Measurements from ENCODE around the gene LTO1. TPM values are rescaled to one million over a fixed set of nuclear protein-coding genes. Genes with fewer than 3 reads are reported as not detected.
A peak's percentile ranks its signal among the peaks of the same experiment; 100 is the strongest.

LTO1 gene
- total and polyA plus RNA-seq, 4 donors: 11.2 to 36.6 (median 19.5) TPM

DNA sequence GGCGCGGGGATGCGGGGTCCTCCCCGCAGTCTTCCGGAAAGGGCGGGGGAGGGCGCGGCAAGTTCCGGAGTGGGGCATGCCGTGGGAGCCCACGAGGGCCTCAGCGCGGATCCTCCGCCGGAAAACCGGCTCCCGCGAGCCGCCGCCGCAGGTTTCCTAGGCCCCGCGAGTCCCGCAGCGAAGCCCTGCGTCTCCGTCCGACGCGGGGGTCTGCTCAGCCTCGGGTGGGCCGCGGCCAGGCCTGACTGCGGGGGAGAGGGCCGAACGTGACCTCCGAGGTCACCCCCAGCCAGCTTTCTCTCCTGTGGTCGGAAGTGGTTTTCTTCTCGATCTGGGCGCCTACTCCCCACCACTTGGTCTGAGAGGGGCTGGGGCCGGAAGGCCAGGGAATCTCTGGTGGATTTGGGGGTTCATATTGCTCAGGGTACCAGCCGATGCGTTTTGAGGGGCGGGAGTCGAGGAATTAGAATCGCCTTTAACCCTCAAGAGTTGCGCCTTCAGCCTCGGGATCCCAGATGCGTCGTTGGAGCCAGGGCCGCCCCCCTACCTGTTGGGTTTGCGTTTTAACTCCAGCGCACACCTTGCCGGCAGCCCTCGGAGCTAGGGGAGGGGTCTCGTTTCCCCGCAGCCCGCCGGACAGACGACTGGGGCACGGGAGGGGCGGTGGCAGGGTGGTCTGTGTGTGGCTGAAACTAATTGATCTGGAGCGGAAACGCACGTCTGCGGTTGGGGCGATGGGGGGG is 37.8 kb downstream of the LTO1 start:
- H3K27me3 ChIP-seq (ENCODE audit: control insufficient read depth, insufficient read depth, low read length): peaks cover 57% of the 10 kb centered on the region
- 4% methylated on average over 59 of the region's 67 CpGs for WGBS (ENCODE audit: insufficient coverage)
- no peaks in the 10 kb centered on the region for H3K36me3 ChIP-seq (ENCODE audit: control insufficient read depth, insufficient read depth, low read length)
- peak overlapping the region; percentile 45 for H3K4me3 ChIP-seq (ENCODE audit: low read depth, low read length)
- no peak overlapping the region for H3K27ac ChIP-seq (ENCODE audit: low read depth, low read length)
- peak in 1 of 6 donors; percentile 21 for DNase-seq (ENCODE audit: low read depth in 4 of 6, low spot score in 6 of 6)
- H3K9me3 ChIP-seq (ENCODE audit: control insufficient read depth, insufficient read depth, low read length): no peaks in the 10 kb centered on the region
- peaks cover 59% of the 10 kb centered on the region for H3K4me1 ChIP-seq (ENCODE audit: control insufficient read depth, insufficient read depth, low read length)

DNA sequence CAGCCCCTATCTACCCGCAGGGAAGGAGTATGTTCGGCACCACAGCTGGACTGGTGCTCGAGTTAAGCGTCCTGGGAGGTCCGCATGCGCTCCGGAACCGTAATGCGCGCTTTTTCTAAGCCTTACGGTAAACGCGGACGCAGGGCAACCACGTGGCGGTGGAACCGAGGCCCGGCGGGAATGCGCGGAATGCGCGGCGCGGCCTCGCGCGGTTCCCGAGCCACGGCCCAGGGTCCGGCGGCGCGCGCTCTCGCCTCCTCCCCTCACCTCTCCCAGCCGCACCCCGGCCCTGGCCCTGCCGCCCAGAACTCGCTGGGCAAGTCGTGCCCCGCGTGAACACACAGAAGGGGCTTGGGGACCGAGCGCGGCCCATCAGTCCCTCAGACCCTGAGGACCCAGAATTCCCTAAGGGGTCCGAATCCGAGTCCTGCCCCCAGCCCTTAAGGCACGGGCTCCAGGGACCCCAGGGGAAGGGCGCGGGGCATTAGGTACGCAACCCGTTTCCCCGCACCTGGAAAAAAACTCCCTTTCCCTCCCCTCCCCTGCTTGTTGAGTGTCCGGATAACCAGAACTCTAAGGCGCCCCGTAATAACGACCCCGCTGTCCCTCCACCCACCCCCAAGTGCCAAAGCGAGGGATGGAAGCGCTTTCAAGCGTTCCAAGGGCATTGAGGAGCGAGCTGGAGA is 38.5 kb downstream of the LTO1 start:
- peaks cover 54% of the 10 kb centered on the region for H3K4me1 ChIP-seq (ENCODE audit: control insufficient read depth, insufficient read depth, low read length)
- H3K27me3 ChIP-seq (ENCODE audit: control insufficient read depth, insufficient read depth, low read length): peaks cover 50% of the 10 kb centered on the region
- under 1% methylated on average over 63 of the region's 63 CpGs for WGBS (ENCODE audit: insufficient coverage)

DNA sequence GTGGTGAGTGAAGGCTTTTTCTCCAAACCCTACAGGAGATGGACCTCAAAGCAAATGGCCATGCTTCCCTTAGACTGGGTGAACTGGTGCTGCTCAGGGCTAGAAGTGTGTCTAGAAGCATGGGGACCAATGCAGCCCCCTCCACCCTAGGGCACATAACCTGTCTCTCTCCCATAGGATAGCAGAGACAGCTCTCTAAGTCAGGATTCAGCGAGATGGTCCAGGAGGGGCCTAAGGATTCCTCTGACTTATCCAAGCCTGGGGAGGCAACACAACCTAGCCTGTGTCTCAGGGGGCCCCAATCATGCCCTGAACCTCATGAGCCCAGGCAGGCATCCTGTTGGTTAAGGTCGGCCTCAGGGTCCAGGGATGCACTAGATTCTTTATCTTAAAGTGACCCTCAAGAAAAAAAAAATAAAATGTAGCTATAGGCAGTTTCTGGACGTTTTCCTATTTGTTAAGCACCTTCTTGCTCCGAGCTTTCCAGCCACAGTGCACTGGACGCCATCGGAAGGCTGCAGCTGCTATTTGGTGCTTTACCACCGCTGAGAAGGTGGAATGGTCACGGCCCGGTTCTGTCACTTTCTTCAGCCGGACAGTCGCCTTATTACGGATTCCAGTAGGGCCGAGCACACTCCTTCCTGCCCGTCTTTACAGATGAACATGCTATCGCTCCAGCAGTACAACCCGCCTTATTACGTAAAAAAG is 39.2 kb downstream of the LTO1 start:
- WGBS (ENCODE audit: insufficient coverage): 9% methylated on average over 16 of the region's 17 CpGs
- H3K4me1 ChIP-seq (ENCODE audit: control insufficient read depth, insufficient read depth, low read length): peaks cover 49% of the 10 kb centered on the region
- H3K27ac ChIP-seq (ENCODE audit: low read depth, low read length): no peak overlapping the region
- peaks cover 44% of the 10 kb centered on the region for H3K27me3 ChIP-seq (ENCODE audit: control insufficient read depth, insufficient read depth, low read length)
- no peaks in the 10 kb centered on the region for H3K9me3 ChIP-seq (ENCODE audit: control insufficient read depth, insufficient read depth, low read length)
- no peak for DNase-seq (ENCODE audit: low read depth in 4 of 6, low spot score in 6 of 6)
- peak overlapping the region; percentile 36 for H3K4me3 ChIP-seq (ENCODE audit: low read depth, low read length)
- H3K36me3 ChIP-seq (ENCODE audit: control insufficient read depth, insufficient read depth, low read length): no peaks in the 10 kb centered on the region

More for the DNA sequence above, 38.5 kb downstream of the LTO1 start:
- H3K9me3 ChIP-seq (ENCODE audit: control insufficient read depth, insufficient read depth, low read length): no peaks in the 10 kb centered on the region
- peak in 3 of 6 donors; percentile 69 to 92 (median 90) for DNase-seq (ENCODE audit: low read depth in 4 of 6, low spot score in 6 of 6)
- no peaks in the 10 kb centered on the region for H3K36me3 ChIP-seq (ENCODE audit: control insufficient read depth, insufficient read depth, low read length)
- no peak overlapping the region for H3K27ac ChIP-seq (ENCODE audit: low read depth, low read length)
- H3K4me3 ChIP-seq (ENCODE audit: low read depth, low read length): peak overlapping the region; percentile 36

DNA sequence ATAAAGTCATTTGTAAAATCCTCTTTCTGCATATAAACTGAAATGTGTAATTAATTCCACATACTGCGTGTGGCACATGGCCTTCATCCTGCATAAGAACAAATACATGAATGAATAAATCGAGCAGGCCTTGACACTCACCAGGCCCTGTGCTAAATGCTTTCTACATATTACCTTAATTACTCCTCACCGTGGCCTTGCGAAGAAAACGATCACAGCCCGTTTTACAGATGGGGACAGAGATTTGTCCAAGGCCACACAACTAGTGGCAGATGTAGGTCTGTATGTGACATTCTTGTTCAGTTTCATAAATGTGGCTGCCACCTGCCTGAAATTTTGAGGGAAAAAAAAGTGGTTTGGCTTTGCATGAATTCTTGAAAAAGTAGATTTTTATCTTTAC is 40.0 kb downstream of the LTO1 start:
- Histone ChIP-seq H3K4me3 (ENCODE audit: low read depth, low read length) (no peak overlapping the region), H3K36me3 (ENCODE audit: control insufficient read depth, insufficient read depth, low read length) (no peaks in the 10 kb centered on the region), H3K9me3 (ENCODE audit: control insufficient read depth, insufficient read depth, low read length) (no peaks in the 10 kb centered on the region), H3K4me1 (ENCODE audit: control insufficient read depth, insufficient read depth, low read length) (peaks cover 42% of the 10 kb centered on the region), H3K27ac (ENCODE audit: low read depth, low read length) (no peak overlapping the region), H3K27me3 (ENCODE audit: control insufficient read depth, insufficient read depth, low read length) (peaks cover 38% of the 10 kb centered on the region)
- no peak for DNase-seq (ENCODE audit: low read depth in 4 of 6, low spot score in 6 of 6)
- WGBS (ENCODE audit: insufficient coverage): 46% methylated on average over 3 of the region's 6 CpGs

DNA sequence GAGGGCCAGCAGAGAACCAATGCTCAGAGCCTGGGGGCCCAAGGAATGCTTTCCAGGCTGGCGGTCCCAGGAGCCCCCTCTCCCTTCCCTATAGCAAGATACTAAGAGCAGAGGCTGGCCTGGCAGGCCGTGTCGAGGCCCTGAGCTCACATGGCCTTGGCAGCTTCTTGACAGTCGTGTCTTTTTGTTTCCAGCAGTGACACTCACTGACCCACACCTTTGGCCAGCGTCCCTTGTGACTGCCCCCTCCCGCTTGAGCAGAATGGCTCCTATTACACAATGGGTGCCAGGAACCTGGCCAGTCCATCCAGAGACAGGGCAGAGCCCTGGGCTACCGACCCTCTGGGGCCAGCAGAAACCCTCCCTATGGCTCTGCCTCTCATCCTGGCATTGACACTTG is 40.6 kb downstream of the LTO1 start:
- Histone ChIP-seq H3K27ac (ENCODE audit: low read depth, low read length) (no peak overlapping the region), H3K4me1 (ENCODE audit: control insufficient read depth, insufficient read depth, low read length) (peaks cover 40% of the 10 kb centered on the region), H3K27me3 (ENCODE audit: control insufficient read depth, insufficient read depth, low read length) (peaks cover 33% of the 10 kb centered on the region), H3K4me3 (ENCODE audit: low read depth, low read length) (no peak overlapping the region), H3K9me3 (ENCODE audit: control insufficient read depth, insufficient read depth, low read length) (no peaks in the 10 kb centered on the region), H3K36me3 (ENCODE audit: control insufficient read depth, insufficient read depth, low read length) (no peaks in the 10 kb centered on the region)
- WGBS (ENCODE audit: insufficient coverage): 56% methylated on average over 7 of the region's 7 CpGs
- DNase-seq (ENCODE audit: low read depth in 4 of 6, low spot score in 6 of 6): no peak

DNA sequence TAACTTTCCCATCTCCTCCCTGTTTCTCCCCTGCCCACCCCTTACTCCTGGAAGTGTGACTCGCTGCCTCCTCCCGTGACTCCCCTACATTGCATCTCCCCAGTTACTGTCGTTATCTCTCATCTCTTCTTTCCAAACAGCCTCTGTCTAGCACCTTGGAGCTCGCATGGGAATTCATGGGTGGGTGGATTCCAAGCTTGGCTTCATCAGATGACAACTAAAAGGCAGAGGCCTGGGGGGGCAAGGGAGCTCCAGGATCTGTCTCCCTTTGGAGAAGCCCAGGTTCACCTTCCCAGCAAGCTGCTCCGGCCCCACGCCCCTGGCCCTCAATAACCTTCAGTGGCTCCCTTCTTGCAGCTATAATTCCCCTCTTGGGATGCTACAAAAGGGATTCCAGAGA is 41.1 kb downstream of the LTO1 start:
- WGBS (ENCODE audit: insufficient coverage): 93% methylated on average over 3 of the region's 6 CpGs
- Histone ChIP-seq H3K4me1 (ENCODE audit: control insufficient read depth, insufficient read depth, low read length) (peaks cover 36% of the 10 kb centered on the region), H3K36me3 (ENCODE audit: control insufficient read depth, insufficient read depth, low read length) (no peaks in the 10 kb centered on the region), H3K4me3 (ENCODE audit: low read depth, low read length) (no peak overlapping the region), H3K27ac (ENCODE audit: low read depth, low read length) (no peak overlapping the region), H3K27me3 (ENCODE audit: control insufficient read depth, insufficient read depth, low read length) (peaks cover 29% of the 10 kb centered on the region), H3K9me3 (ENCODE audit: control insufficient read depth, insufficient read depth, low read length) (no peaks in the 10 kb centered on the region)
- DNase-seq (ENCODE audit: low read depth in 4 of 6, low spot score in 6 of 6): no peak

DNA sequence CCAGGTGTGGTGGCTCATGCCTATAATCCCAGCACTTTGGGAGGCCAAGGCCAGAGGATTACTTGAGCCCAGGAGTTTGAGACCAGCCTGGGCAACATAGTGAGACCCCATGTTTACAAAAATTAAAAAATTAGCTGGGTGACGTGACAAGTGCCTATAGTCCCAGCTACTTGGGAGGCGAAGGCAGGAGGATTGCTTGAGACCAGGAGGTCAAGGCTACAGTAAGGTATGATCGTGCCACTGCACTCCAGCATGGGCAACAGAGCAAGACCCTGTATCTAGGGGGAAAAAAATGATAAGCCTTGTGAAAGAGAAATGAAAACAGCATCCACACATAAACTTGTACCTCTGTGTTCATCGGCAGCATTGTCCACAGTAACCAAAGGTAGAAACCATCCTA is 42.3 kb downstream of the LTO1 start:
- WGBS (ENCODE audit: insufficient coverage): 97% methylated on average over 3 of the region's 4 CpGs

DNA sequence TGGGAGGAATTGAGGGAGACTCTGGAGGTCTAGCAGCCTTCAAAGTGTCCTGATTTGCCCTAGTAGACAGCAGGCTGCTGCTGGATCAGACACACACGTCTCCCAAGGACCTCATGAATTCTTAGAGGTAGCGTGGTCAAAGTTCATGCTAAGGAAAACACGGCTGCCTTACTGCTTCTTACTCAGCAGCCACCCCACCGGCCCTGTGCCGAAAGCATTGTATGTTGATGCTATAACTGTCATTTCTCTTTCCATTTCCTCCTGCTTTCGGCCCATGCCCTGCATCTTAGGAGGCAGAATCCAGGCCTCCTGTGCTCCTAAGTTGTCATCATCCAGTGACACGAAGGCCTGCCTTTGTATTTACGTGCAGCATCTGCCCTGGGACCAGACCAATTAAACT is 44.7 kb downstream of the LTO1 start:
- Histone ChIP-seq H3K4me1 (ENCODE audit: control insufficient read depth, insufficient read depth, low read length) (peaks cover 2% of the 10 kb centered on the region), H3K36me3 (ENCODE audit: control insufficient read depth, insufficient read depth, low read length) (no peaks in the 10 kb centered on the region), H3K9me3 (ENCODE audit: control insufficient read depth, insufficient read depth, low read length) (no peaks in the 10 kb centered on the region), H3K4me3 (ENCODE audit: low read depth, low read length) (no peak overlapping the region), H3K27me3 (ENCODE audit: control insufficient read depth, insufficient read depth, low read length) (no peaks in the 10 kb centered on the region), H3K27ac (ENCODE audit: low read depth, low read length) (no peak overlapping the region)
- 94% methylated on average over 4 of the region's 8 CpGs for WGBS (ENCODE audit: insufficient coverage)
- no peak for DNase-seq (ENCODE audit: low read depth in 4 of 6, low spot score in 6 of 6)

More for the DNA sequence above, 42.3 kb downstream of the LTO1 start:
- Histone ChIP-seq H3K27me3 (ENCODE audit: control insufficient read depth, insufficient read depth, low read length) (peaks cover 18% of the 10 kb centered on the region), H3K4me3 (ENCODE audit: low read depth, low read length) (no peak overlapping the region), H3K4me1 (ENCODE audit: control insufficient read depth, insufficient read depth, low read length) (peaks cover 24% of the 10 kb centered on the region), H3K36me3 (ENCODE audit: control insufficient read depth, insufficient read depth, low read length) (no peaks in the 10 kb centered on the region), H3K27ac (ENCODE audit: low read depth, low read length) (no peak overlapping the region), H3K9me3 (ENCODE audit: control insufficient read depth, insufficient read depth, low read length) (no peaks in the 10 kb centered on the region)
- no peak for DNase-seq (ENCODE audit: low read depth in 4 of 6, low spot score in 6 of 6)

DNA sequence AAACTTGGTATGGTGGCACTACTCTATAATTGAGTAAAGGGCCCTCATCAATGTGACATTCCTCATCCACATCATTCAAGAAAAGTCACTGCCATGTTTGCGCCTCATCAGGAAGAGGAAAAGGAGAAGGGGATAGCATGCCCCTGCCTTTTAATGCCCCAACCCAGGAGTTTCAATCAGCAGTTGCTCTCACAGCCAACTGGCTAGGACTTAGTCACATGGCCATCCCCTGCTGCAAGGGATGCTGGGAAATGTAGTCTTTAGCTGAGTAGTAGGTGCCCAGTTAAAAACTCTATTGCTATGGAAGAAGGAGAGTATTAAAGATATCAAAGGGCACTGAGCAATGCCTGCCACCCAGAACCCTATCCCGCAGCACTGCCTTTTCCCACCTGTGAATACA is 45.1 kb downstream of the LTO1 start:
- H3K4me1 ChIP-seq (ENCODE audit: control insufficient read depth, insufficient read depth, low read length): peaks cover 2% of the 10 kb centered on the region
- no peak overlapping the region for H3K4me3 ChIP-seq (ENCODE audit: low read depth, low read length)
- H3K9me3 ChIP-seq (ENCODE audit: control insufficient read depth, insufficient read depth, low read length): no peaks in the 10 kb centered on the region
- H3K27ac ChIP-seq (ENCODE audit: low read depth, low read length): no peak overlapping the region
- WGBS (ENCODE audit: insufficient coverage): no CpG with 5 or more reads among the region's 2 CpGs
- H3K27me3 ChIP-seq (ENCODE audit: control insufficient read depth, insufficient read depth, low read length): no peaks in the 10 kb centered on the region
- H3K36me3 ChIP-seq (ENCODE audit: control insufficient read depth, insufficient read depth, low read length): no peaks in the 10 kb centered on the region
- no peak for DNase-seq (ENCODE audit: low read depth in 4 of 6, low spot score in 6 of 6)
